Caco-2 (cell line): Measurements from ENCODE around the gene ADARB2. TPM values are rescaled to one million over a fixed set of nuclear protein-coding genes. Genes with fewer than 3 reads are reported as not detected.

Experiments
- BruUV-seq: library from RNA; stranded (reverse); fragments of 400-500 nt; replicated peaks from 2 replicates; lab custom pipeline; 2021; lab: Mats Ljungman, UMichigan
- CTCF ChIA-PET: fragments of 300-600 bp; sonication (Branson Sonifier 250); formaldehyde crosslinking; loops from one replicate; lab custom pipeline; 2022; ENCODE audit warnings: antibody characterized with exemption; lab: Charles Lee
- POLR2A ChIA-PET: fragments of 300-600 bp; sonication (Branson Sonifier 250); formaldehyde crosslinking; loops from one replicate; lab custom pipeline; 2022; ENCODE audit warnings: antibody characterized with exemption; lab: Charles Lee
- DNase-seq, 2 experiments: peaks; one replicate each; pipeline versions ENCODE4 v3.0.0 to v3.0.0-alpha.2; 2020 to 2022
- H3K27me3 ChIP-seq: replicated peaks from 2 replicates; pipeline ENCODE4 v1.6.0; 2011; ENCODE audit warnings: low read length; ENCODE audit not compliant: control insufficient read depth, insufficient read depth
- H3K36me3 ChIP-seq: 2 replicates; pipeline ENCODE4 v1.5.1; 2011; ENCODE audit warnings: low read length; ENCODE audit not compliant: control insufficient read depth, insufficient read depth
- H3K4me1 ChIP-seq: fragments of 250-450 bp; sonication (Bioruptor Pico); 2 replicates; pipeline ENCODE4 v1.5.1; 2020; ENCODE audit warnings: mild to moderate bottlenecking
- H3K4me3 ChIP-seq: 2 replicates; pipeline ENCODE4 v1.5.1; 2011; ENCODE audit warnings: low read depth, mild to moderate bottlenecking, control low read depth, low read length
- H3K9me3 ChIP-seq: fragments of 250-450 bp; sonication (Bioruptor Pico); 2 replicates; pipeline ENCODE4 v1.5.1; 2020; ENCODE audit warnings: mild to moderate bottlenecking, moderate library complexity
- H3K27ac Mint-ChIP-seq: one replicate; pipeline ENCODE4 v1.8.0; 2022; ENCODE audit warnings: mixed read lengths; ENCODE audit not compliant: unreplicated experiment
- H3K27me3 Mint-ChIP-seq: one replicate; pipeline ENCODE4 v1.8.0; 2022; ENCODE audit warnings: mixed read lengths; ENCODE audit not compliant: insufficient read depth, unreplicated experiment
- H3K36me3 Mint-ChIP-seq: one replicate; pipeline ENCODE4 v1.8.0; 2022; ENCODE audit warnings: mild to moderate bottlenecking, mixed read lengths; ENCODE audit not compliant: insufficient read depth, unreplicated experiment
- H3K4me1 Mint-ChIP-seq: one replicate; pipeline ENCODE4 v1.8.0; 2022; ENCODE audit warnings: low read depth, mixed read lengths; ENCODE audit not compliant: unreplicated experiment
- H3K4me3 Mint-ChIP-seq: one replicate; pipeline ENCODE4 v1.8.0; 2022; ENCODE audit warnings: mild to moderate bottlenecking, moderate library complexity, mixed read lengths; ENCODE audit not compliant: unreplicated experiment
- H3K9me3 Mint-ChIP-seq: one replicate; pipeline ENCODE4 v1.8.0; 2022; ENCODE audit warnings: mixed read lengths; ENCODE audit not compliant: unreplicated experiment
- intact Hi-C: fragments of 100-400 bp; cut with micrococcal nuclease; formaldehyde crosslinking; loops from one replicate; pipeline ENCODE4 v1.10.0; 2022; ENCODE audit not compliant: unreplicated experiment
- total RNA-seq: library from RNA; stranded (reverse); gene quantifications from 2 replicates; pipeline ENCODE4 v1.2.3, GENCODE V29; 2022
- TF ChIP-seq, protein P1 (sequence below), 2 experiments: fragments of 200-600 bp in 1 of 2; IDR thresholded peaks; 1 replicate in 1 of 2; 2 replicates in 1 of 2; pipeline versions ENCODE4 v1.5.1 to v1.8.0; 2011 to 2022; ENCODE audit warnings: antibody characterized with exemption in 1 of 2, control low read depth in 1 of 2, inconsistent platforms in 1 of 2, low read depth in 1 of 2, low read length in 1 of 2, mild to moderate bottlenecking in 1 of 2, moderate library complexity in 1 of 2; ENCODE audit not compliant: insufficient read depth in 1 of 2, severe bottlenecking in 1 of 2, unreplicated experiment in 1 of 2

Gene ADARB2
- total RNA-seq, 1 experiment from 2014 or later = 0.27 TPM

DNA sequence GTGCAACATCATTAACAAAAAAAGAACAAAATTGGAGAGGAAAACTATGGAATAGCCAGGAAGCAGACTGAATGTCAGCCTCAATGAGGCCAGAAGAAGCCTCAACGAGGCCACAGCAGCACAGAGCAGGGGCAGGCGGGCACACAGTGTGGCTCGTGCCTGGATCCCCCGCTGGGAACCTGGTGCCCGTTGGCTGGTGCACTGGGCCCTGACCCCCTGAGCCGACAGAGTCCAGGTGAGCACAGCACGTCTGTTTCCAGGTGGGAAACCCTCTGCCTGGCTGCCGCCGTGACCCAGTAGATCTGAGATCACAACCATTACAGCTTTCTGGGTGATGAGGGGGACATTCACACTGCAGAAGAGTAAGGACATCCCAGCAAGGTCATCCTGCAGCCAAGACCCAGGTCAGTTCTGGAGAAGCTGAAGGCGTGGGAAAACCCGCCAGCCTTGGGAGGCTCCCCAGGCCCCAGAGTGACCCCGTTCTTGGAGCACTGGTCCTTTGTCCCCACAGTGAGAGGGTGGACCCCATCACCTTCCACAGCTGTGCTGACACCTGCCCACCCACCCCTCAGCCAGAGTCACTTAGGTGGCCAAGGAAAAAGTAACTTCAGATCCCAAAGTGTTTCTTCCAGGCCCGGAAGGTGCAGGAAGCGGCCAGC lies 222.1 kb downstream of the ADARB2 start:
- H3K27ac Mint-ChIP-seq = no peak overlapping the region
- CTCF ChIA-PET = no interaction called here
- no TSS peak for BruUV-seq

DNA sequence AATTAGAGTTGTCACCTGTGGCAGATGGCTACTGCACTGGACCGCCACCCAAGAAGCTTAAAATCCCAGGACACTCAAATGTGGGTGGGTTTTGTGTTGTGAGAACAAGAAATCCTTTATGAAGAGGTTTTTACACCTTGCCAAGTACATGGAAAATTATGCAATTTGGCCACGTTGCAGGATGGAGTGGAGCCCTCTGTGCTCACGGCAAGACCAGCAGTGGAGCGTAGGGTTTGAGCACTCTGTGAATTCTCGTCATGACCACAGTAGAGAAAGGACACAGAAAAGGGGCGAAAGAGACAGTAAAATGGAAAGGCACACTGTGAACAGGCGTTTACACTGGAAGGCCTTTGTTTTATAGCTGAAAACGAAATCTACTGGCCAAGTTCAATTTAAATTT lies 222.6 kb downstream of the ADARB2 start:
- BruUV-seq = no TSS peak
- Mint-ChIP-seq H3K4me3 (no peak overlapping the region), H3K27me3 (peaks cover 34% of the 10 kb centered on the region), H3K36me3 (no peaks in the 10 kb centered on the region), H3K9me3 (no peaks in the 10 kb centered on the region), H3K27ac (no peak overlapping the region), H3K4me1 (no peaks in the 10 kb centered on the region)
- POLR2A ChIA-PET = no interaction called here
- Histone ChIP-seq H3K9me3 (no peaks in the 10 kb centered on the region), H3K4me1 (no peaks in the 10 kb centered on the region), H3K27me3 (no peaks in the 10 kb centered on the region), H3K36me3 (no peaks in the 10 kb centered on the region), H3K4me3 (no peak overlapping the region)
- no peak for DNase-seq
- intact Hi-C loops = no loop called here
- CTCF ChIA-PET = no interaction called here
- TF ChIP-seq, protein P1, sequence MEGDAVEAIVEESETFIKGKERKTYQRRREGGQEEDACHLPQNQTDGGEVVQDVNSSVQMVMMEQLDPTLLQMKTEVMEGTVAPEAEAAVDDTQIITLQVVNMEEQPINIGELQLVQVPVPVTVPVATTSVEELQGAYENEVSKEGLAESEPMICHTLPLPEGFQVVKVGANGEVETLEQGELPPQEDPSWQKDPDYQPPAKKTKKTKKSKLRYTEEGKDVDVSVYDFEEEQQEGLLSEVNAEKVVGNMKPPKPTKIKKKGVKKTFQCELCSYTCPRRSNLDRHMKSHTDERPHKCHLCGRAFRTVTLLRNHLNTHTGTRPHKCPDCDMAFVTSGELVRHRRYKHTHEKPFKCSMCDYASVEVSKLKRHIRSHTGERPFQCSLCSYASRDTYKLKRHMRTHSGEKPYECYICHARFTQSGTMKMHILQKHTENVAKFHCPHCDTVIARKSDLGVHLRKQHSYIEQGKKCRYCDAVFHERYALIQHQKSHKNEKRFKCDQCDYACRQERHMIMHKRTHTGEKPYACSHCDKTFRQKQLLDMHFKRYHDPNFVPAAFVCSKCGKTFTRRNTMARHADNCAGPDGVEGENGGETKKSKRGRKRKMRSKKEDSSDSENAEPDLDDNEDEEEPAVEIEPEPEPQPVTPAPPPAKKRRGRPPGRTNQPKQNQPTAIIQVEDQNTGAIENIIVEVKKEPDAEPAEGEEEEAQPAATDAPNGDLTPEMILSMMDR (IDR thresholded peaks at IDR 0.05; ENCODE audit: insufficient read depth in 1 of 2, low read depth in 1 of 2, low read length in 1 of 2, severe bottlenecking in 1 of 2, unreplicated experiment in 1 of 2) = no peak

More for the DNA sequence above, 222.1 kb downstream of the ADARB2 start:
- no peak for DNase-seq
- no peaks in the 10 kb centered on the region for H3K9me3 ChIP-seq
- H3K36me3 ChIP-seq = no peaks in the 10 kb centered on the region
- Mint-ChIP-seq H3K9me3 (no peaks in the 10 kb centered on the region), H3K27me3 (peaks cover 29% of the 10 kb centered on the region), H3K4me1 (no peaks in the 10 kb centered on the region), H3K4me3 (no peak overlapping the region), H3K36me3 (no peaks in the 10 kb centered on the region)
- intact Hi-C loops = no loop called here
- H3K27me3 ChIP-seq = no peaks in the 10 kb centered on the region
- TF ChIP-seq, protein P1 (IDR thresholded peaks at IDR 0.05; ENCODE audit: insufficient read depth in 1 of 2, low read depth in 1 of 2, low read length in 1 of 2, severe bottlenecking in 1 of 2, unreplicated experiment in 1 of 2) = no peak
- POLR2A ChIA-PET = no interaction called here
- H3K4me1 ChIP-seq = no peaks in the 10 kb centered on the region
- no peak overlapping the region for H3K4me3 ChIP-seq

DNA sequence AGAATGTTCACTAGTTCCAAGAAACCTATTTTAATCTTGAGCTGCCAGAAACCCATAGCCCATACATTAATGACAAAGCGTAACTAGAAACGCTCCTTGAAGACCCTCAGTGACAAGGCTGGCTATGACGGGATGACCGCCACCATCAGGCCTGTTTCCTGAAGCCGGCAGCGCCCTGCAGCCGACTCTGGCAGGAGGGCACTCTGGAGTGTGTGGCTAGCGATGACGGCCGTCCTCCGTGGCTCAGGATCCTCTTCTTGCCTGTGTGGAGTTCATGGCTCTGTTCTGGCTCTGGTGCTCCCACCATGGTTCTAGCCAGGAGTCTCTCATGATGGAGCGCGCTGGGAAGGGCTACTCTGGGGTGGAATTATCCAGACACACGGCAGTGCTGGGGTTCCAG lies 224.1 kb downstream of the ADARB2 start:
- H3K27me3 Mint-ChIP-seq = peaks cover 34% of the 10 kb centered on the region
- H3K4me3 ChIP-seq = no peak overlapping the region
- H3K36me3 Mint-ChIP-seq = no peaks in the 10 kb centered on the region
- no peaks in the 10 kb centered on the region for H3K36me3 ChIP-seq
- POLR2A ChIA-PET = no interaction called here
- TF ChIP-seq, protein P1 (IDR thresholded peaks at IDR 0.05; ENCODE audit: insufficient read depth in 1 of 2, low read depth in 1 of 2, low read length in 1 of 2, severe bottlenecking in 1 of 2, unreplicated experiment in 1 of 2) = no peak
- CTCF ChIA-PET = no interaction called here
- intact Hi-C loops = no loop called here
- BruUV-seq = no TSS peak
- H3K4me3 Mint-ChIP-seq = no peak overlapping the region
- H3K27me3 ChIP-seq = no peaks in the 10 kb centered on the region
- no peak for DNase-seq
- H3K27ac Mint-ChIP-seq = no peak overlapping the region
- no peaks in the 10 kb centered on the region for H3K9me3 Mint-ChIP-seq
- no peaks in the 10 kb centered on the region for H3K4me1 Mint-ChIP-seq
- H3K4me1 ChIP-seq = no peaks in the 10 kb centered on the region
- no peaks in the 10 kb centered on the region for H3K9me3 ChIP-seq
